ENCODE data around the gene TSPAN18.

The TSPAN18 gene

DNA sequence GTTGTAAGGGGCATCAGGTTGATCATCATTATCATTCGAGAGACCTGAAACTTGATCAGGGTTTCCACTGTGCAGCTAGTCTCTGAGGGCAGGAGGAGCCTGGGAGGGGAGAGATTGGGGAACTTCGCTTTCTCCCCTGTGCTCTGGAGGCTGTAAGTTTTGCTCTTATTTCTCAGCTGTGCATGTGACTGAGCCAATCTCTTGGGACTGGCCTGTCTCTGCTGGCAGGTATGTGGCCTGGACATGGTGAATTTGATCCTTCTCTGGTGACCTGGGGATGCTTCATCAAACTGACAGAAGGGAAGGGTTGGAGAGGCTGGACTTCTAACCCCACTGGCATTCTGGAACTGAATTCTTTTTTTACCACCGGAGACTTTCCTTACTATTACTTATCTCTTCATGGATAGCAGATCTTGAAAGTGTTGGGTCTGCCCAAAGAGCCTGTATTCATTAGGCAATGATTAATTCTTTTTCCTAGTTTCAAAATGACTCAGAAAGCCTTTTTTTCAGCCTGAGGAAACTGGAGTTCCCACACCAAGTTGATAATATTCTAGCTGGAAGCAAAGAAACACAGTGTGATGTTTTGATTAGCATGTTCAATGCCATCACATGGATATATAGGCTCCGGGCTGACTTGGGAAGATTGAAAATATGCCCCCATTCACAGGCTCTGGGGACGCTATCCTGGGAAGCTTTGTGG, 36.5 kb downstream of the TSPAN18 start:
- no peak for DNase-seq

DNA sequence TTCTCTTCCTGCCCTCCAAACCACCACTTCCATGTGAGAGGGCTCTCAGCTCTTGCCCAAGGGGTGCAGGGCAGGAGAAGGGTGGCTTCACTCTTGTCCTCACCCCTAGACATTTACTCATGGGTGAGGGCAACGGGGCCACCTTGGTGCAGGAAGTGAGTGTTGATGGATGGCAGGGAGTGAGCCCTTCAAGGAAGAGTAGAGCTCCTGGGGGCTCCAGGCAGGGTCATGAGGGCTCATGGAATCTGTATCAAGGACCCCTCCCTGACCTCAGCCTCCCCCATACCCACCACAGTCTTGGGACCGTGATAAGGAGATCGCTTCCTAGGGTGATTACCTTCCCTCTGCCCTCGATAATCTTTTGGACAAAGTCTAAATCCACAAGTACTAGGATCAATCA, 37.8 kb downstream of the TSPAN18 start:
- no peak for DNase-seq

DNA sequence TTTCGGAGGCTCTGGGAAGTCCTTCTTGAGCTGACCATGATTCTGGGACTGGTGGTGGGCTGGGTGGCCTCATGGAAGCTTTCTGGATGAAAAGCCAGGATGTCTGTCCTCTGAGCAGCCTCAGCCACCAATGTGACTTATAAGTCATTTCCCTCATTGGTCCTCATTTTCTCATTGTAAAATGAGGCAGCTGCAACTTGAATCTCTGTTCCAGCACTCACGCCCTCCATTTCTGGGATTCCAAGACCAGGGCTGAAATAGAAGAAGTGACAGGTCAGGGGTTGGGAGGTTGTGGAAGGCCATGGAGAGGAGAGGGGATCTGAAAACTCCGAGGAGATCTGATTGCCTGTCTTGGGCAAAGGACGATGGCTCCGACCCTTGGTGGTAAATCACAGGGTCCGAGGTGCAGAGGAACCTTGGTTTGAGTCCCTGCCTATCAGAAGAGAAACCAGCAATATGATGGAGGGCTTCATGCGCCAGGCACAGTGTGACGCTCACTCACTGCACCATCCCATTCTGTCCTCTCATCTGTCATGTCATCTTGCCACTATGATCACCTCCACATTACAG, 38.3 kb downstream of the TSPAN18 start:
- DNase-seq, result no peak

DNA sequence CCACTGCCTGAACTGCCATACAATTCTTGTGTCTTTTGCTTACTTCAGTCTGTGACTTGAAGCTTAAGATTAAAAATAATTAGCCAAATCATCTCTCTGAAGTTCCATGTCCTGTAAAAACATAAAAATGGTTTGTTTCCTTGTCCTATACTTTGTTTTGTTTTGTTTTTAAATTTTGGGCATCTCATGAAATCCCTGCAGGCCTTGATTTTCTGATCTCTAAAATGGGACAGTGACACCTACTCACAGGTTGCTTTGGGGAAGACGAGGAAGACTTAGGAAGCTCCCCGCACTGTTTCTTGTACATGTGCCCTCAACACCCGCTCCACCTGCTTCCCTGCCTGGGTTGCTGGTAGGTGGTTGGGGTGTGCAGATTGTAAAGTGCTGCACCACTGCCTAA, 38.9 kb downstream of the TSPAN18 start:
- DNase-seq, result no peak

- no peak for DNase-seq
Measured at GRCh38 chr11:44766112-44766971, 39.6 kb downstream of the TSPAN18 start.

DNA sequence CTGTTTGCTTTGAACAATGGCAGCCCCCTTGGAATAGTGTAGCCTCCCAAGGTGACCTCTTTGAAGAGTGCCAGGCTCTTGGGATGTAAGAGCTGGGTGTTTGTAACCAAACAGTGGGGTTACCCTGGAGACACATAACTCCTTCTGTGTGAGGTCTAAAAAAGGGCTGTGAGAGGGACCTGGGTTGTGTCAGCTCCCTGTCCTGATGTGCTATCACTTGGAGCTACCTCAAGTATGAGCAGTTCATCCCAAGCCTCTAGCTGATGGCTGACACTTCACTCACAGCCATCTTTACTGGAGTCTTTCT, 40.2 kb downstream of the TSPAN18 start:
- DNase-seq, result no peak

- no peak for DNase-seq
Measured at GRCh38 chr11:44767421-44767820, 40.7 kb downstream of the TSPAN18 start.

- no peak for DNase-seq
Measured at GRCh38 chr11:44770401-44770800, 43.6 kb downstream of the TSPAN18 start.

- DNase-seq, result no peak
Measured at GRCh38 chr11:44771252-44771734, 44.5 kb downstream of the TSPAN18 start.

DNA sequence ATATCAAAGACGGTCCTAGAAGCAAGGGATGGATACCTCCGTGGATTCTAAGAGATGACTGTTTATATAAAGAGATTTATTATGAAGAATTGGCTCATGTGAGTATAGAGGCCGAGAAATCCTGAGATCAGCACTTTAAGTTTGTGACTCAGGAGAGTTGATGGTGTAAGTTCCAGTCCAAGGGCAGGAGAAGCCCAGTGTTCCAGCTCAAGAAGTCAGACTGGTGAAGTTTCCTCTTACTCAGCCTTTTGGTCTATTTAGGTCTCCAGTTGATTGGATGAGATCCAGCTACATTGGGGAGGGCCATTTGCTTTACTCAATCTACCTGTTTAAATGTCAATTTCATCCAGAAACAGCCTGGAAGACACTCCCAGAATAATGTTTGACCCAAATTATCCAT, 45.1 kb downstream of the TSPAN18 start:
- no peak for DNase-seq

GRCh38 chr11:44773351-44773965, 46.7 kb downstream of the TSPAN18 start:
- no peak for DNase-seq

DNA sequence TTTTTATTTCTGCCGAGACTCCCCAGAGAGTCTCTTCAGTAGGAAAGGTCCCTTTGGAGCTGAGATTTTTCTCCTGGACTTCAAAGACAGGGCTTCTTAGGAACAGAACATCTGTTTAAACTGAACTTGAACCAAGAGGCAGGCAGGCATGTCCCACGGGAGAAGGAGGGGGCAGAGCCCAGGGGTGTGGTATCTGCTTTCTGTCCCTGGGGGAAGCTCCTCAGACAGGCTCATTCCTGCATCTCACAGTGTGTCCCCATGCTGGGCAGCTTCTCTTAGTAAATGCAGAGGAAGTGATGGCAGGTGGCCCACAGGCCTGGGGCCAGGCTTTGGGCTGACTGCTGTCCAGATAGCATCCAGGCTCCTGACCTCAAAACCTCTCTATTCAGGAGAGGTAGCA, 47.3 kb downstream of the TSPAN18 start:
- DNase-seq, result no peak

GRCh38 chr11:44774731-44775130, 48.0 kb downstream of the TSPAN18 start:
- DNase-seq, result no peak

DNA sequence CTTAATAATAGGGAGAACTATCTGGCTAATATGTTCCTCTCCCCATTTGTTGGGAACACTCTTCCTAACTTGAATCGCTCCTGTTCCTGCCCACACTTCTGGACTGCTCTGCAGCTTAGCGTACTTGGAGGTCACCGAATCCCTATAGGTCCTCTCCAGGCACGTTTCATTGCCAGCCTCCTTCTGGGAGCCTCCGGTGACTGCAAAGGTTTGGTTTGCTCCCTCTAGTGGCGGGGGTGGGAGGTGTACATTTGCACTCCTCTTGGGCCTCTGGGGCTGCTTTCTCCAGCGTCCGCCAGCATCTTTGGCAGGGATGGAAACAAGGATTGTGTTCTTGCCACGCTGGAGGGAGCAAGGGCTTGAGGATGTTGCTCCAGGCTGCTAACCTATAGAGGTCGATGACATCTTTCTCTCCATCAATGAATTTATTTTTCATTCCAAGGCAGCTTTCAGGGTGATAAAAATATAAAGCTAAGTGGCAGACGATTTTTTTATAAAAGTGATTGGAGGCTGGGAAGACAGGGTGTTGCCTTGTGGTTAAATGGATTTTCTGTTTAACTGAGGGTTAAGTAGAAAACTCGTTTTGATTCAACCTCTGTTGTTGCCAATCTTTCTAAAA, 48.7 kb downstream of the TSPAN18 start:
- peak; percentile 66 for DNase-seq

DNA sequence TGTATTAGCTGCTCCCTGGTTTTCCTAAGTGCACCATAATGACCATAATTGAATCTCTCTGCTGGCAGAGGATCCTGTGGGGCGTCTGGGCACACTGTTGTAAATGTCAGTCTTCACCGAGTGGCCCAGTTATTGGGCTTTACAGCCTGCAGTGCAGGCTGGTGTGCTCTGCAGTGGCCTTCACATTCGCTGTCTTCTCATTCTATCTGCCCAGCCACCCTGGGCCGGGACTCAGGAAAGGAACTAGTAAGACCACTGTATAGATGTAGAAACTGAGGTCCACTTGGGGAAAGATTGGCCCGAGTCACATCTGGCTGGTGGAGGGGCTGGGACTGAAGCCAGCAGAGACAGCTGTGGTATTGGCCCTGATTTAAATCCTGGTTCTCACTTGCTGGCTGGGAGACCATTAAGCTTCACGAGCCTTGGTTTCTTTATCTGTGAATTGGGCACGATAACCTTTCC, 49.3 kb downstream of the TSPAN18 start:
- no peak for DNase-seq

DNA sequence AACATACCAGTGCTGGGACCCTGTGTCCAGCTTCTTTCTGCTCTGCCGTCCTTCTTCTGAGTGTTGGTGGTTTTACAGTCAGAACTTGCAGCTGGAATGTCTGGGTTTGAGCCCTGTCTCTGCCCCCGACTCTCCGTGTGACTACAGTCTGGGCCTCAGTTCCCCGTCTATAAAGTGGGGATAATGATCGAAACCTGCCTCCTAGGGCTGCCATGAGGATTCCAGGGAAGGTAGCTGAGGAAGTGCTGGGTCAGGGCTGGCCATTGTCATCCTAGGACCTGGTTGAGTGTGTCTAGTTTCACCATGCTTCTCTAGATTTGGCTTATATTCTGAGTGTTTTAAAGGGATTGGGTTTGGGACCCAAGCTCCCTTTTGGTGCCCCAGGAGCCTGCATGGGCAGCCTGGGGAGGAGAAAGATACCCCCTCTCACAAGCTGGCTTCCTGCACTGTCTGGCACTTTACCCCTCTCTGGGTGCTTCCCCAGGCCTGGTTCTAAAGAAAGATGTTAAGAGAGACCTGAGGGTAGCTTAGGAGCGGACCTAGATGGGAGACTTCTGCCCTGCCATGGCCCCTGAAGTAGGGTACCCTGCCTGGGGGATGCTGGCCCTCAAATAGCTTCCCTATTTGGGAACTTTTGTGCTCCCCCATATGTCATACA, 49.9 kb downstream of the TSPAN18 start:
- no peak for DNase-seq

GRCh38 chr11:44777209-44778194, 50.7 kb downstream of the TSPAN18 start:
- DNase-seq, result no peak

DNA sequence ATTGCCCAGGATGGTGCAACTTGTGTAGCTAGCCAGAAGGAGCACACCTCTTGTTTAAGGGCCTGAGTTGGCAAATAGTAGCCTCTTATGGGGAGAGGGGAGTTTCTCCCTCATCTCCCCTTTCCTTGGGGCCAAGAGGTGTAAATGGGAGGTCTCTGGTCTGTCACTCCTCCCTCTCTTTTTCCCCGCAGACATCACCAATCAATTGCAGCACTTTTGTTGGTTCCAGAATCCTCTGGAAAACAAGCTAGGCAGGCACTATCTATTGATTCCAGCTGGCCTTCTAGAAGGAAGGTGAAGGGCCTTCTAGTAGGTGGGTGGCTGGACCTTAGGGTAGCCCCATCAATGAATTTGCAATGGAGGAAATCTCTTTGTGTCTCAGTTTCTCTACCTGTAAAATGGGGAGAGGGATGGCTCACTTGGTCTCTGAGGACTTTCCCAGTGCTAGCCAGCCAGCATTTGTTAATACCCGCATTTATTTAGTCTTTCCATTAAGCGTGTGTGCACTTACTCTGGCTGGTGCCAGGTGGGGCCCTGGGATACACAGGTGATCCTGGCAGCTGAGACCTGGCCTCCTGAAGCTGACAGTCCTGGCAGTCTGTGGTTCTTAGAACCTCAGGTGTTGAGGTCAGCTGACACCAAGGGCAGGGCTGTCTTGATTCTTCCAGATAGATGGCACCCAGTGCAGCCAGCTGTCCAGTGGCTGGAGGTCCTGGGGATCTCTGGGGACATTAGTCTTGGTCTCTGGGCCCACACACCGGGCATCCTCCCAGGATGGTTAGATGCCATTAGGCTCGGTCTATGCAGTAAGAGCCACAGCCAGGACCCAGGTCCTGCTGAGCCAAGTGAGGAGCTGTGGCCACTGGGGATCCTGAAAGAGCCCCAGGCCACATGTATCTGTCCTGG, 51.7 kb downstream of the TSPAN18 start:
- DNase-seq, result no peak

- DNase-seq, result no peak
Measured at GRCh38 chr11:44779736-44780520, 53.2 kb downstream of the TSPAN18 start.
